Prostate gland (tissue), 2 donors: Measurements from ENCODE around the gene FBH1. TPM values are rescaled to one million over a fixed set of nuclear protein-coding genes. Genes with fewer than 3 reads are reported as not detected.
A peak's percentile ranks its signal among the peaks of the same experiment; 100 is the strongest.

Source experiments
- DNase-seq: peaks from one replicate; pipeline ENCODE4 v3.0.0-alpha.2; 2019; ENCODE audit warnings: low spot score
- H3K27ac ChIP-seq, 2 donors: fragments of 200-600 bp; sonication (generic); 2 replicates each; pipeline ENCODE4 v1.5.1; 2017 to 2019
- H3K27me3 ChIP-seq: fragments of 200-600 bp; sonication (generic); replicated peaks from 2 replicates; pipeline ENCODE4 v1.5.1; 2019; ENCODE audit not compliant: insufficient read depth
- H3K36me3 ChIP-seq, 2 donors: fragments of 200-600 bp; sonication (generic); 1 replicate in 1 of 2; 2 replicates in 1 of 2; pipeline versions ENCODE4 v1.5.1 to v1.8.1; 2017 to 2019
- H3K4me1 ChIP-seq: fragments of 200-600 bp; sonication (generic); replicated peaks from 2 replicates; pipeline ENCODE4 v1.5.1; 2019
- H3K4me3 ChIP-seq, 2 donors: fragments of 200-600 bp; sonication (generic); 2 replicates each; pipeline ENCODE4 v1.5.1; 2017 to 2019
- H3K9me3 ChIP-seq: fragments of 200-600 bp; sonication (generic); 2 replicates; pipeline ENCODE4 v1.5.1; 2017
- POLR2A ChIP-seq: fragments of 450-650 bp; IDR thresholded peaks from one replicate; pipeline ENCODE4 v1.6.1; 2016; ENCODE audit warnings: antibody characterized with exemption, mild to moderate bottlenecking
- POLR2AphosphoS5 ChIP-seq: sonication (generic); formaldehyde crosslinking; IDR thresholded peaks from one replicate; pipeline ENCODE4 v1.6.1; 2017; ENCODE audit warnings: antibody characterized with exemption
- WGBS: methylation state at CpG from one replicate; pipeline ENCODE4 v1.1.5; 2018; 5-methylcytosine and 5-hydroxymethylcytosine counted together
- intact Hi-C: fragments of 100-400 bp; cut with DNase I; formaldehyde crosslinking; loops from one replicate; pipeline ENCODE4 v1.14.2; 2022
- total RNA-seq, 2 donors: library from RNA; depleted of rRNA; stranded (reverse); fragments of >200 nt; gene quantifications; one replicate each; pipeline ENCODE4 v1.1.0, GENCODE V29; 2016
- TF ChIP-seq, protein P1 (sequence below), 4 experiments: fragments of 200-600 bp in 2 of 4; fragments of 450-650 bp in 2 of 4; sonication (generic) in 2 of 4; IDR thresholded peaks; 1 replicate in 3 of 4; 2 replicates in 1 of 4; pipeline ENCODE4 v1.5.1; 2016 to 2019; ENCODE audit warnings: antibody characterized with exemption in 4 of 4, mild to moderate bottlenecking in 2 of 4, moderate library complexity in 2 of 4

The FBH1 gene
- total RNA-seq, 2 donors from 2014 or later = 75.0 to 172 TPM

DNA sequence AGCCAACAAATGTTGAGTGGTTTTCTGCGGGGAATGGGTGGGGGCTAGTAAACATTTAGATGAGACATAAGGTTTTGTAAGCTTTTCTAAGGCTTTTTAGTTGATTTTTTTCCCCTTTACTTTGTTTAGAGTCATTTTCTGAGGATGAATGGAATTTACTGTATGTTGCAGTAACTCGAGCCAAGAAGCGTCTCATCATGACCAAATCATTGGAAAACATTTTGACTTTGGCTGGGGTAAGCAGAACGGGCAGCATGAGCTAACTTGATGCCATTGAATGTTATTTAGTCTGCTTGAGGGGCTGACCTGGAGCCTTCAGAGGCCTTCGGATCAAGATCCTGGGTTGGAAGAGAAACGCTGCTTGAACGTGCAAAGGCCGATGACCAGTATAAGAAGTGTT lies 37.3 kb downstream of the FBH1 start:
- Histone ChIP-seq H3K9me3 (no peaks in the 10 kb centered on the region), H3K4me1 (no peaks in the 10 kb centered on the region), H3K27me3 (no peaks in the 10 kb centered on the region), H3K36me3 (peaks cover 8 to 18% of the 10 kb centered on the region in 2 donors), H3K4me3 (no peak overlapping the region), H3K27ac (no peak overlapping the region)
- intact Hi-C loops = no loop called here
- WGBS = 82% methylated on average over 8 of the region's 8 CpGs
- no peak for DNase-seq
- TF ChIP-seq POLR2AphosphoS5 (no peak), POLR2A (no peak)
- TF ChIP-seq, protein P1, sequence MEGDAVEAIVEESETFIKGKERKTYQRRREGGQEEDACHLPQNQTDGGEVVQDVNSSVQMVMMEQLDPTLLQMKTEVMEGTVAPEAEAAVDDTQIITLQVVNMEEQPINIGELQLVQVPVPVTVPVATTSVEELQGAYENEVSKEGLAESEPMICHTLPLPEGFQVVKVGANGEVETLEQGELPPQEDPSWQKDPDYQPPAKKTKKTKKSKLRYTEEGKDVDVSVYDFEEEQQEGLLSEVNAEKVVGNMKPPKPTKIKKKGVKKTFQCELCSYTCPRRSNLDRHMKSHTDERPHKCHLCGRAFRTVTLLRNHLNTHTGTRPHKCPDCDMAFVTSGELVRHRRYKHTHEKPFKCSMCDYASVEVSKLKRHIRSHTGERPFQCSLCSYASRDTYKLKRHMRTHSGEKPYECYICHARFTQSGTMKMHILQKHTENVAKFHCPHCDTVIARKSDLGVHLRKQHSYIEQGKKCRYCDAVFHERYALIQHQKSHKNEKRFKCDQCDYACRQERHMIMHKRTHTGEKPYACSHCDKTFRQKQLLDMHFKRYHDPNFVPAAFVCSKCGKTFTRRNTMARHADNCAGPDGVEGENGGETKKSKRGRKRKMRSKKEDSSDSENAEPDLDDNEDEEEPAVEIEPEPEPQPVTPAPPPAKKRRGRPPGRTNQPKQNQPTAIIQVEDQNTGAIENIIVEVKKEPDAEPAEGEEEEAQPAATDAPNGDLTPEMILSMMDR (IDR thresholded peaks at IDR 0.05) = no peak

DNA sequence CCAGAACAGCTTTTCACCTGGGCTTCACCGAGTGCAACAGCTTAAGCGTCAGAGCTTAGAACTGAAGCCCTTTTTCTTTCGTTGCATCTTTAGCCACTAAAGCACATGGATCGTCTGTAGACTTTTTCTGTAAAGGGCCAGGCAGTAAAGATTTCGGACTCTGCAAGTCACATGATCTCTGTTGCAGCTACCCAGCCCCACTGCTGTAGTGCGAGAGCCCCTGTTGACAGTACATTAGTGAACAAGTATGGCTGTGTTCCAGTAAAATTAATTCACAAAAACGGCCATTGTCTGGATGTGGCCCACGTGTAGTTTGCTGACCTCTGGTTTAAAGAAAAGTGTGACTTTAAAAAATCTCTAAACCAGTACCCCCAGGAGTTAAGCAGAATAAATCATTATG lies 39.4 kb downstream of the FBH1 start:
- Histone ChIP-seq H3K4me1 (no peaks in the 10 kb centered on the region), H3K9me3 (no peaks in the 10 kb centered on the region), H3K36me3 (peaks cover 4 to 7% of the 10 kb centered on the region in 2 donors), H3K27me3 (no peaks in the 10 kb centered on the region), H3K4me3 (no peak overlapping the region), H3K27ac (no peak overlapping the region)
- DNase-seq = no peak
- 72% methylated on average over 8 of the region's 8 CpGs for WGBS
- intact Hi-C loops = no loop called here
- TF ChIP-seq POLR2A (no peak), POLR2AphosphoS5 (no peak)
- TF ChIP-seq, protein P1 (IDR thresholded peaks at IDR 0.05) = no peak

DNA sequence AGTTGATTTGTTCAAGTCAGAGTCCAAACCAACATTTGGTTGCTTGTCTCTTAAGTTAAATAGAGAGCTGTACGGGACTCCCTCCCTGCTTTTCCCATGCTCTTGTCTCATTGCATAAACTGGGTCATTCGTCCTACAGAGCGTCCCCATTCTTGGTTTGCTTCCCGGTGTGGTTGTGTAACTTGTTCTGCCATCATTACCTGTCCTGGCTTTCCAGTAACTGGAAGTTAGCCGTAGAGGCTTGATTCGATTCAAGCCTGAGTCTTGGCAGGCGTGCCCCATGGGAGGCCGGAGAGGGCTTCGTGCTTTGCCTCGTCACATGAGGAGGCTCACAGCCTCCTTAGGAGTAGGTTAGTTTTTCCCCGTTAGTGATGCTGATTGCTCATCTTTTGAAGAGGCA lies 40.2 kb downstream of the FBH1 start:
- H3K27me3 ChIP-seq = no peaks in the 10 kb centered on the region
- no peak for DNase-seq
- peaks cover 0 to 3% of the 10 kb centered on the region in 2 donors for H3K36me3 ChIP-seq
- H3K4me3 ChIP-seq = no peak overlapping the region
- no peaks in the 10 kb centered on the region for H3K9me3 ChIP-seq
- intact Hi-C loops = no loop called here
- H3K4me1 ChIP-seq = no peaks in the 10 kb centered on the region
- 80% methylated on average over 11 of the region's 11 CpGs for WGBS
- no peak overlapping the region for H3K27ac ChIP-seq
- TF ChIP-seq, protein P1 (IDR thresholded peaks at IDR 0.05) = no peak
- TF ChIP-seq POLR2AphosphoS5 (no peak), POLR2A (no peak)

- Histone ChIP-seq H3K4me3 (no peak overlapping the region), H3K27me3 (no peaks in the 10 kb centered on the region), H3K9me3 (no peaks in the 10 kb centered on the region), H3K27ac (peak overlapping the region; percentile 53 to 66), H3K36me3 (peaks cover 0 to 10% of the 10 kb centered on the region in 2 donors), H3K4me1 (no peaks in the 10 kb centered on the region)
- TF ChIP-seq POLR2A (no peak), POLR2AphosphoS5 (no peak)
- TF ChIP-seq, protein P1 (IDR thresholded peaks at IDR 0.05) = no peak
- intact Hi-C loops = no loop called here
- 75% methylated on average over 5 of the region's 5 CpGs for WGBS
- no peak for DNase-seq
These were observed 42.3 kb downstream of the FBH1 start for GRCh38 chr10:5932345-5932744.

GRCh38 chr10:5933909-5934546 lies 44.0 kb downstream of the FBH1 start:
- no peak for DNase-seq
- no peaks in the 10 kb centered on the region for H3K27me3 ChIP-seq
- WGBS = 96% methylated on average over 14 of the region's 14 CpGs
- H3K4me1 ChIP-seq = no peaks in the 10 kb centered on the region
- no peak for TF ChIP-seq POLR2AphosphoS5
- TF ChIP-seq POLR2A = no peak
- TF ChIP-seq, protein P1 (IDR thresholded peaks at IDR 0.05) = no peak
- no peak overlapping the region for H3K4me3 ChIP-seq
- intact Hi-C loops = no loop called here
- peaks cover 0 to 14% of the 10 kb centered on the region in 2 donors for H3K36me3 ChIP-seq
- no peak overlapping the region for H3K27ac ChIP-seq
- H3K9me3 ChIP-seq = no peaks in the 10 kb centered on the region
